ENCODE measurements around the gene NEO1. TPM values are rescaled to one million over a fixed set of nuclear protein-coding genes. Genes with fewer than 3 reads are reported as not detected.

Gene NEO1
- total and polyA plus RNA-seq, 9 of the 15 experiments (the other 6 are each of a cell fraction or from before 2014, with no cell fraction given) = 0.08 to 1.7 (median 0.48) TPM

DNA sequence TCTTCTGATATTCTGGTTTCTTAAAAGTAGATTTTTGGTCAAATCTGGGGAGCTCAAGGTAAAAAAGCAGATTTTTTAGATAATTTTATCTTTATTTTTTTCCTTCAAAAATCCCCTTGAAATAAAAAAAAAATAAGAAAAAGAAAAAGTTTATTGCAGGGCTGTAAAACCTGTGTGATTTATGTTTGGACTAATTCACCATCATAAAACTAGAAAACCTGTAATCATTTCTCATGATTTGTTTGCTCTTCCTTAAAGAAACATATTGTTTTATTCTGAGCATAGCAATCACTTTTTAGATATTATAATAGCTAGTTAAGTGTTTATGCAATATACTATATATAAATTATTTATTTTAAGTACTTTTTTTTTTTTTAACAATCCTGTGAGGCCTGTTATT lies 68.0 kb downstream of the NEO1 start:
- Histone ChIP-seq H3K9me1 (ENCODE audit: control insufficient read depth, insufficient read depth, low read length) (no peaks in the 10 kb centered on the region), H3K9me3 (replicated peaks; ENCODE audit: control insufficient read depth, insufficient read depth, low read depth, low read length) (no peaks in the 10 kb centered on the region), H3K4me3 (no peak overlapping the region), H3K4me2 (ENCODE audit: insufficient read depth, low read length) (no peak overlapping the region), H3K9ac (ENCODE audit: insufficient read depth in 1 of 2, low read depth in 2 of 2, low read length in 2 of 2) (no peak overlapping the region), H3K36me3 (ENCODE audit: control insufficient read depth, insufficient read depth, low read length) (no peaks in the 10 kb centered on the region), H2AFZ (ENCODE audit: low read depth, low read length) (no peak overlapping the region), H4K20me1 (replicated peaks; ENCODE audit: control insufficient read depth, insufficient read depth, low read length) (no peaks in the 10 kb centered on the region), H3K4me1 (replicated peaks in 1 of 2; ENCODE audit: control insufficient read depth in 2 of 2, insufficient read depth in 2 of 2, low read length in 2 of 2) (no peaks in the 10 kb centered on the region), H3K27me3 (ENCODE audit: control insufficient read depth in 2 of 2, insufficient read depth in 2 of 2, low read length in 2 of 2) (no peaks in the 10 kb centered on the region), H3K79me2 (ENCODE audit: control insufficient read depth, insufficient read depth, low read length) (no peaks in the 10 kb centered on the region), H3K27ac (ENCODE audit: extremely low read depth, low read depth, low read length) (no peak overlapping the region)
- FAIRE-seq (no peak), ATAC-seq (no peak), DNase-seq (ENCODE audit: extremely low read depth in 1 of 4, low spot score in 3 of 4) (no peak)
- POLR2A ChIA-PET = interaction anchor here (0.6 kb wide), 1 partner anchor 113 kb away, joined by 3 read pairs; no protein-coding TSS in a partner anchor
- no TSS peak for BruUV-seq (replicated peaks)
- CTCF ChIA-PET (ENCODE audit: low intra/inter-chr PET ratio) = no interaction called here
- intact Hi-C loops (cut with micrococcal nuclease) = no loop called here
- in situ Hi-C loops (cut with MboI) = no loop called here
- TF ChIP-seq, protein P1, sequence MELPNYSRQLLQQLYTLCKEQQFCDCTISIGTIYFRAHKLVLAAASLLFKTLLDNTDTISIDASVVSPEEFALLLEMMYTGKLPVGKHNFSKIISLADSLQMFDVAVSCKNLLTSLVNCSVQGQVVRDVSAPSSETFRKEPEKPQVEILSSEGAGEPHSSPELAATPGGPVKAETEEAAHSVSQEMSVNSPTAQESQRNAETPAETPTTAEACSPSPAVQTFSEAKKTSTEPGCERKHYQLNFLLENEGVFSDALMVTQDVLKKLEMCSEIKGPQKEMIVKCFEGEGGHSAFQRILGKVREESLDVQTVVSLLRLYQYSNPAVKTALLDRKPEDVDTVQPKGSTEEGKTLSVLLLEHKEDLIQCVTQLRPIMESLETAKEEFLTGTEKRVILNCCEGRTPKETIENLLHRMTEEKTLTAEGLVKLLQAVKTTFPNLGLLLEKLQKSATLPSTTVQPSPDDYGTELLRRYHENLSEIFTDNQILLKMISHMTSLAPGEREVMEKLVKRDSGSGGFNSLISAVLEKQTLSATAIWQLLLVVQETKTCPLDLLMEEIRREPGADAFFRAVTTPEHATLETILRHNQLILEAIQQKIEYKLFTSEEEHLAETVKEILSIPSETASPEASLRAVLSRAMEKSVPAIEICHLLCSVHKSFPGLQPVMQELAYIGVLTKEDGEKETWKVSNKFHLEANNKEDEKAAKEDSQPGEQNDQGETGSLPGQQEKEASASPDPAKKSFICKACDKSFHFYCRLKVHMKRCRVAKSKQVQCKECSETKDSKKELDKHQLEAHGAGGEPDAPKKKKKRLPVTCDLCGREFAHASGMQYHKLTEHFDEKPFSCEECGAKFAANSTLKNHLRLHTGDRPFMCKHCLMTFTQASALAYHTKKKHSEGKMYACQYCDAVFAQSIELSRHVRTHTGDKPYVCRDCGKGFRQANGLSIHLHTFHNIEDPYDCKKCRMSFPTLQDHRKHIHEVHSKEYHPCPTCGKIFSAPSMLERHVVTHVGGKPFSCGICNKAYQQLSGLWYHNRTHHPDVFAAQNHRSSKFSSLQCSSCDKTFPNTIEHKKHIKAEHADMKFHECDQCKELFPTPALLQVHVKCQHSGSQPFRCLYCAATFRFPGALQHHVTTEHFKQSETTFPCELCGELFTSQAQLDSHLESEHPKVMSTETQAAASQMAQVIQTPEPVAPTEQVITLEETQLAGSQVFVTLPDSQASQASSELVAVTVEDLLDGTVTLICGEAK (IDR thresholded peaks at IDR 0.05) = no peak
- TF ChIP-seq, protein P1 (CRISPR knock-in tag; IDR thresholded peaks at IDR 0.05) = no peak
- TF ChIP-seq SREBF2 (CRISPR knock-in tag; IDR thresholded peaks at IDR 0.05) = no peak
- TF ChIP-seq NCOA2 (IDR thresholded peaks at IDR 0.05; ENCODE audit: partially characterized antibody in 2 of 2) = no peak
- TF ChIP-seq, protein P2, sequence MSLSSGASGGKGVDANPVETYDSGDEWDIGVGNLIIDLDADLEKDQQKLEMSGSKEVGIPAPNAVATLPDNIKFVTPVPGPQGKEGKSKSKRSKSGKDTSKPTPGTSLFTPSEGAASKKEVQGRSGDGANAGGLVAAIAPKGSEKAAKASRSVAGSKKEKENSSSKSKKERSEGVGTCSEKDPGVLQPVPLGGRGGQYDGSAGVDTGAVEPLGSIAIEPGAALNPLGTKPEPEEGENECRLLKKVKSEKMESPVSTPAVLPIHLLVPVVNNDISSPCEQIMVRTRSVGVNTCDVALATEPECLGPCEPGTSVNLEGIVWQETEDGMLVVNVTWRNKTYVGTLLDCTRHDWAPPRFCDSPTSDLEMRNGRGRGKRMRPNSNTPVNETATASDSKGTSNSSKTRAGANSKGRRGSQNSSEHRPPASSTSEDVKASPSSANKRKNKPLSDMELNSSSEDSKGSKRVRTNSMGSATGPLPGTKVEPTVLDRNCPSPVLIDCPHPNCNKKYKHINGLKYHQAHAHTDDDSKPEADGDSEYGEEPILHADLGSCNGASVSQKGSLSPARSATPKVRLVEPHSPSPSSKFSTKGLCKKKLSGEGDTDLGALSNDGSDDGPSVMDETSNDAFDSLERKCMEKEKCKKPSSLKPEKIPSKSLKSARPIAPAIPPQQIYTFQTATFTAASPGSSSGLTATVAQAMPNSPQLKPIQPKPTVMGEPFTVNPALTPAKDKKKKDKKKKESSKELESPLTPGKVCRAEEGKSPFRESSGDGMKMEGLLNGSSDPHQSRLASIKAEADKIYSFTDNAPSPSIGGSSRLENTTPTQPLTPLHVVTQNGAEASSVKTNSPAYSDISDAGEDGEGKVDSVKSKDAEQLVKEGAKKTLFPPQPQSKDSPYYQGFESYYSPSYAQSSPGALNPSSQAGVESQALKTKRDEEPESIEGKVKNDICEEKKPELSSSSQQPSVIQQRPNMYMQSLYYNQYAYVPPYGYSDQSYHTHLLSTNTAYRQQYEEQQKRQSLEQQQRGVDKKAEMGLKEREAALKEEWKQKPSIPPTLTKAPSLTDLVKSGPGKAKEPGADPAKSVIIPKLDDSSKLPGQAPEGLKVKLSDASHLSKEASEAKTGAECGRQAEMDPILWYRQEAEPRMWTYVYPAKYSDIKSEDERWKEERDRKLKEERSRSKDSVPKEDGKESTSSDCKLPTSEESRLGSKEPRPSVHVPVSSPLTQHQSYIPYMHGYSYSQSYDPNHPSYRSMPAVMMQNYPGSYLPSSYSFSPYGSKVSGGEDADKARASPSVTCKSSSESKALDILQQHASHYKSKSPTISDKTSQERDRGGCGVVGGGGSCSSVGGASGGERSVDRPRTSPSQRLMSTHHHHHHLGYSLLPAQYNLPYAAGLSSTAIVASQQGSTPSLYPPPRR (CRISPR knock-in tag; IDR thresholded peaks at IDR 0.05; ENCODE audit: borderline replicate concordance) = no peak
- TF ChIP-seq TARDBP (IDR thresholded peaks at IDR 0.05) = no peak
- TF ChIP-seq, protein P3, sequence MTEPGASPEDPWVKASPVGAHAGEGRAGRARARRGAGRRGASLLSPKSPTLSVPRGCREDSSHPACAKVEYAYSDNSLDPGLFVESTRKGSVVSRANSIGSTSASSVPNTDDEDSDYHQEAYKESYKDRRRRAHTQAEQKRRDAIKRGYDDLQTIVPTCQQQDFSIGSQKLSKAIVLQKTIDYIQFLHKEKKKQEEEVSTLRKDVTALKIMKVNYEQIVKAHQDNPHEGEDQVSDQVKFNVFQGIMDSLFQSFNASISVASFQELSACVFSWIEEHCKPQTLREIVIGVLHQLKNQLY (CRISPR knock-in tag; conservative IDR thresholded peaks at IDR 0.05) = no peak
- no peak for TF ChIP-seq HDAC3 (IDR thresholded peaks at IDR 0.05; ENCODE audit: borderline replicate concordance, partially characterized antibody)
